Central memory CD4-positive, alpha-beta T cell (primary cell): Measurements from ENCODE around the gene CPT2.

ENCODE experiments used
- DNase-seq: peaks from one replicate; pipeline ENCODE4 v3.0.0; 2022

The CPT2 gene

DNA sequence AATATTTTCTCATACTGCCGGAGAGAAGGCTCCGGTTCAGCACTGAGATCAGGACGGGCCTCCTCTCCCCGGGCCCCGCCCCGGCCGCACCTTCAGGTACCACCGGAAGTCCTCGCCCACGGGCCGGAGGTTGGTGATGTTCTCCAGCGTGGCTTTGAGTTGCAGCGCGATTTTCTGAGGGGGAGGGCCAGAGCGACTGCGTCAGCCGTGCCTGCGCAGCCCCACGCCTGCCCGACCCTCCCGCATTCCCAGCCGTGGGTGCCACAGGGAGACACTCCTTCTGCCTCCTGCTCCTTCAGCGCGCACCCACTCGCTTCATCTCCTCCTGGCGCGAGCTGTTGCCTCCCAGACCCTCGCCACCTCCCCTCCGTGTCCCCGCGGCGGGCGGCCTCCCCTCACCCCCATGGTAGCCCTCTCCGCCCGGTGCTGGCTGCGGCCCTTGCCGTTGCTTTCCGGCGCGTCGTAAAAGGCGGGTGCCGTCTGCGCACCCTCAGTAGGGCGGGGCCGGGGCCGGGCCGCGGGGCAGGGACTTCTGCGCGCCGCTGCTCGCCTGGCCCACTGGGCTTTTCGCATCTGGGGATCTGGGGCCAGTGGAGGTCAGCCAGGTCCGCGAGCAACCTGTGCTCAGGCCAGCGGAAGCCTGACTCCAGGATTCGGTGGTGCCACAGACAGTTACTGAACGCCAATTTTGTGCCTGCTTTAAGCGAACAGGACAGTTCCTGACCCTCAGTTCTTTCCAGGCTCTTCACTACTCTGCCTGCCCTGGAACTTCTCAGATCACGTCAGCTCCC lies 23.7 kb downstream of the CPT2 start, which contains the start of gene CZIB:
Gene CZIB (minus strand): TSS at position 464 of the 791 bp plus-strand sequence. CDS start 59 bp downstream, at position 405.
- peak; percentile 90 for DNase-seq

DNA sequence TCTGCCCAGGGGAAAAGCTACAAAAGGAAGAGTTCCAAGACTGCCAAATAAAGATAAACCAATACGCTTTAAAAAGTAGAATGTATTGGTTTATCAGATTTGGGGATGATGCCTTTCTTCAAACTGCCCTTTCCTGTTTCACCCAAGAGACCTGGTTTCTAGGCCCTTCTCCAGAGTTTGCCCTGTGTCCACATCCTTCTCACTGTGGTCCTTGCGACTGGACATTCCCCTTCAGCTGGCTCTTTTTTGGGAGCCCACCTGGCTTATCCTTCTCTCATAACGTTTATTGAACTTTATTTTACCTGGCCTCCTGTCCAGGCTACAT lies 24.3 kb downstream of the CPT2 start:
- no peak for DNase-seq

DNA sequence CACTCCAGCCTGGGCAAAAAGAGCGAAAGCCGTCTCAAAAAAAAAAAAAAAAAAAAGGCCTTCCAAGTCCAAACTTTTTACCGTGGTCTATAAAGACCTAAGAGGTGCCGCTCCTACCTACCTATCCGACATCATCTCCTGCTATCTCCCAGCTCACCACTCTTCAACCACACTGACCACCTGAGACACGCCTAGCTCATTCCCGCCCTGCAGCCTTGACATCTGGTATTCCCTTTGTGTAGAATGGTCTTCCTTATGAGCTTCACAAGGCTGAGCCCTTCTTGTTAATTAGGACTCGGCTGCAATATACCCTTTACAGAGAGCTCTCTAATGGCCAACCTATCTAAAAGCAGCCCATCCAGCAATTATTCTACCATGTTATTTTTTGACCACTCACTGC lies 41.0 kb downstream of the CPT2 start:
- DNase-seq, result no peak

DNA sequence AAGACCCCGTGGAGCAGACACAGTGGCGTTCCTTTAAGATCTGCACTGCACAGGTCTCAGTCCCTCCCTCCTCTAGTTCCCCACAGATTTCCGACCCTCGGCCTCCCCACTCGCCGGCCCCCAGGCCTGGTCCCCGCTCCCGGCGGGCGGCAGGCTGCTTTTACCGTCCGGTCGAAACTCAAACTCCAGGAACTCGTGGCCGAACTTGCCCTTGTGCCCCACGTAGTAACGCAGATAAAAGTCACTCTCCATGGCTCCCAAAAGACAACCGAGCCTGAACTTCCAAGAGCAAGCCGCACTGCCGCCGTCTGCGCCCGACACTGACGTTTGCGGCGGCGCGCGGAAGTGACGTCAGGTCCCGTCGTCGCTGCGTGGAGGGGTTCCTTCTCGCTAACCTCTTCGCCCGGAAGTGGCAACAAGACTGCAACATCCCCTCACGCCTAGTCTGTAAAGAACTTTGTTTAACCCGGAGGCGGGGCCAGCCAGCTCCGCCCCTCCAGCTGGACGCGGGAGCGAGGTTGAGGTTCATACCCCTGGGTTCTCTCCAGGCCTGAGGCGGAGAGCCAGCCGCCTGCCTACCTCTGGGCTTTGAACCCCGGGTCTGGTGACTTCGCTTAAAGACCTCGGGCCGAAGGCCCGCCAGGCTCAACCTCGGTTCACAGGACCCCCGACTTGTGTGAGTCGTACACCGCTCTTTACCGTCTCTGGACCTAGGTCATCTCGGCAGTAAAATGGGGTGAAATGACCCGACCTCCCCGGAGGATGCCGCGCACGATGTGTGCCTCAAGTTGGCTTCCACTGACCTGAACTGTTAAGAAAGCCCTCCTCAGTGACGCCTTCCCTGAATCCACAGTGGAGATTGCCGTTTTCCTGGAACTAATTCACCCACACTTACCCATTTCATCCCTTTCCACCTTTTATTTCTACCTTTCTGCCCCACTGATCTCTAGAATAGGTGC lies 41.9 kb downstream of the CPT2 start, which contains the start of gene MAGOH:
Gene MAGOH (minus strand): TSS at position 322 of the 959 bp plus-strand sequence. CDS start 70 bp downstream, at position 252.
- peak; percentile 92 for DNase-seq

DNA sequence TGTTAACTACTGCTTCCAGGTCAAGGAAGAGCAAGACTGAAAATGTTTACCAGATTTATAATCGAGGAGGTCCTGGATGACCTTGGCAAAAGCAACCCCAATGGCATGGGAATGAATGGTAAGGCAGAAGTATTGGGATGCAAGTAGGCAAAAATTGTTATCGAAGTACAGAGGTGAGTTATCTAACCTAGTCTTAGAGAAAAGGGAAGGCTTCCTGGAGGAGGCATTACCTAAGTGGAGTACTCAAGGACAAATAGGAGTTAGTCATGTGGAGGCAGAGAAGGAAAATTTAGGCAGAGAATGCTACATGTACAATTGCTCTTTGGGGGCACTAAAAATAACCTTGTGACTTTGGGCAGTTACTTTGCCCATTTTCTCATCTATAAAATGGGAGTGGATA lies 45.2 kb downstream of the CPT2 start:
- DNase-seq, result no peak

DNA sequence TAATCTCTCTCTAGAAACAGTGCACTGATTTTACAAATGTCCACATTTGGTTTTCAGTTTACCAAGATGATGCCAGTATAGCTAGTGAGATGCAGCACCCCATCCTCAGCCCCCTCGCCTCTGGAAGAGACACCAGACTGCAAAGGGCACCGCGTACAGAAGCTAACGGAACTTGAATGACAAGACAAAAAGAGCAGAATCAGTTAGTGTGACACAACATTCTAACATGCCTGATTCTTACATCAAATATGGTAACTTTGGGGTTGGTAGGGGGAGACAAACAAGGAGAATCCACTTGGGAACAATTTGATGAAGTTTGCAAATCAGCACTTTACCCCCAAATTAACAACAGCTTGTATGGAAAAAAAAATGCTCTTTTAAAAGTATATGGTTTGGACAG lies 45.8 kb downstream of the CPT2 start:
- DNase-seq, result no peak

DNA sequence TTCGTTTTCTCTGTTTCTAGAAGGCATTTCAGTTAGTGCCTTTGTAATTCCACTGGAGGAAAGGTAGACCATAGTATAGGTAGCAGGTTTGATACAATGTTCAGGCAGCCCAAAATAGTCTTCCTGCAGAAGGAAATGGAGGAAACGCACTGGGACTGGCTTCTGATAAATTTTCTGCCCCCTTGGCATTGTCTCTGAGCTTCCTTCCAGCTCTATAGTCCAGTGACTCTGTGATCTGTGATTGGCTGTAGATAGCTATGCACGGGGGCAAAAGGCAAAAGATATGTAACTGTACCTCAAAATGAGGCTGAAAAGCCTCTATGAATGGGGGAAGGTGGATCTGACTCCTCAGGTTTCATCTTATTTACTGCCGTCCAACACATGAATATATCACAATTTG lies 47.5 kb downstream of the CPT2 start:
- DNase-seq, result no peak

DNA sequence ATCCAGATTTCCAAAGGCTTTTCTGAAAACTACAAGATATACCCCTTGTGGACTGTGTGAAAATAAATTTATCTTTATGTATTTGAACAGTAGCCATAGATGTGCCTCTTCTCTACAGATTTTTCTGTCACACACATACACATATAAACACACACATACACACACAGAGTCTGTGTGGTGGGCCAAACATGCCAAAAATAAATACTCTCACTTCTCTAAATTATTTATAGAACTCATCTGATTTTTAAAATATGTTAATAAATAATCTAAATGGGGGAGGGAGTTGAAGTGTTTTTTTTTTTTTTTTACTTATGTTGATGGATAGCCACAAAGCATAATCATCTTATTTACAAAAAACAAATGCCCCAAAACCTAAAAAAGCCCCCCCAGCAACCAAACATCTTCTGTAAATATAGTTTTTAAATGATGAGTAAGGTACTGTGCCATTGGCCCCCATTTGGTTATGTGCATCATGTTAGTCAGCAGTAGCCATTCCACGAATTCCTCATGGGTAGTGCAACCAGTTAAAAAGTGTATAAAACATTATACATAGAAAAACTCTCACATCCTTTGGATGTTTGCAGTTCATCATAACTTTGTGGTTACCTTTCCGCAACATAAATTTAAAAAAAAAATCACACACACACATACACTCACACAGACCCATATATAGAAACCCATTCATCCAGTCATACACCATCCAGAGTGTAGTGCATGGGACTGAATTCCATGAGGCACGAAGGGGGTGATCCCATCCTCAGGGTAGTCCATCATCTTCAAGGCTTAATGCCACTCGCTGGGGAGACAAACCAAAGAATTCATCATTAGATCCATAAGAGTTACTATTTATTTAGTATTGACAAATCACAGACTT lies 49.9 kb downstream of the CPT2 start:
- DNase-seq, result no peak

DNA sequence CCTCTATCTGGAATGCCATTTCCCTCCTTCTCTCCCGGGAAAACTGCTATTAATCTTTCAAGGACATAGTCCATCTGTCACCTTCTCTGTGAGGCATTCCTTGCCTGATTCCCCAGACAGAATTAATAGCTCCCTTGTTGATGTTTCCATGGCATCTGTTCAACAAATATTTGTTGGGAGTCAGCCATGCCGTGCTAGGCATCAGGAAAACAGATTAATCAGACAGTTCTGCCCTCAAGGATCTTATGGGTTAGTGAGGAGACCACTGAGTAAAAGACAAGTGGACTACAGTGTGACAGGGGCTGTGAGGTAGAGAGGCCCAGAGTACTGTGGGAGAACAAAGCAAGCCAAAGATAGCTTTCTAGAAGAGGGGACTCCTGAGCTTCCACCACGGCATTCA lies 53.1 kb downstream of the CPT2 start:
- no peak for DNase-seq

DNA sequence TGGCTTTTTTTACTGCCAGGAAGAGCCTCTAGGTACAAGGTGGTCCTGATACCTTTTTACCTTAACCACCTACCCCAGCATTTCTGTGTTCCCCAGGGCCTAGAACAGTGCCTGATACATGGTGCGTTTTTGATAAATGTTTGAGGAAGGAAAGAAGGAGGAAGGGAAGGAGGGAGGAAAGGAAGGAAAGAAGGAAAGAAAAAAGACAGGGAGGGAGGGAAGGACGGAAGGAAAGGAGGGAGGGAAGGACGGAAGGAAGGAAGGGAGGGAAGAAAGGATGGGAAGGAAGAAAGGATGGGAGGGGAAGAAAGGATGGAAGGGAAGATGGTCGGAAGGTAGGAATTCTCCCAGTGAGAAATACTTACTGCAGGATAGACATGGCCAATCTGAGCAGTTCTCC lies 53.7 kb downstream of the CPT2 start:
- no peak for DNase-seq

DNA sequence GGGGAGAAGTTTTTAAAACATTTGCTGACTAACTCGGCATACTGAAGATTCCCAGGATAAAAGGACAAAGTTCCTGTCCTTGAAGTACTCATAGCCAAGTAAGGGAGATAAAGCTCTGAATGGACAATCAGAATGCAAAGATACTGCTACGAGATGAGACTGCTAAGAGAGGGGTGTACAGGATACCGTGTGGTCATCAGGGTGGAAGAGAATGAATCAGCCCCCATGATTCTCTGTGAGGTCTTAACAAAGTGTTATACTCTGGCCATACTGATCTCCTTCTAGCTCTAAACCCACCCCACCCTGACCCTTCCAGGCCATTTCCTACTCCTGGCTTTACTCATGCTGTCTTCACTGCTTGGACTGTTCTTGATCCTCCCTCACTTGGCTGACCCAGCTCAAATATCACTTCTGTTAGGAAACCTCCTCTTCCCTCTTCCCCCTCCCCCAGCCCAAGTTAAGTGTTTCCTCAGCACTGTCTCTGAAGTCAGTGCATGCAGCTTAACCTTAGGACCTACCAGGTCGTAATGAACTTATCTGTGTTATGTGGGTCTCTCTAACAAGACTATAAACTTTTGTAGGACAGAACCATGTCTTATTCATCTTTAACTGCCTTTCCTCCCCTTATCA lies 57.5 kb downstream of the CPT2 start:
- no peak for DNase-seq

DNA sequence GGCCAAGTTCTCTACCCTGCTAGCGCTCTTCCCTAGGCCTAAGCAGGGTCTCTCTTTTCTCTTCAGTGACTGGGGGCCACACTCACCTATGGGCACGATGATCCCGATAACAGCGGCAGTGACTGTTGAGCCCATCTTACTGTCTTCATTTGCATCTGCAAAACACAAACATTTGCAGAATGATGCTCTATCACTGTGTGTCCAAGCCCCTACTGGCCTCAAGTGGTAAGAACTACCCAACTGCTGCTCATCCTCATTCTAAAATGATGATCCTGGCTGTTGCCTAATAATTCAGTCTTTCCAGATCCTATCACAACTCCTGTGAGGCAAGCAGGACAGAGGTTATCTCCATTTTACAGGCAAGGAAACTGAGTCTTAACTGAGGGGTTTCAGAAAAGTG lies 58.4 kb downstream of the CPT2 start:
- no peak for DNase-seq

DNA sequence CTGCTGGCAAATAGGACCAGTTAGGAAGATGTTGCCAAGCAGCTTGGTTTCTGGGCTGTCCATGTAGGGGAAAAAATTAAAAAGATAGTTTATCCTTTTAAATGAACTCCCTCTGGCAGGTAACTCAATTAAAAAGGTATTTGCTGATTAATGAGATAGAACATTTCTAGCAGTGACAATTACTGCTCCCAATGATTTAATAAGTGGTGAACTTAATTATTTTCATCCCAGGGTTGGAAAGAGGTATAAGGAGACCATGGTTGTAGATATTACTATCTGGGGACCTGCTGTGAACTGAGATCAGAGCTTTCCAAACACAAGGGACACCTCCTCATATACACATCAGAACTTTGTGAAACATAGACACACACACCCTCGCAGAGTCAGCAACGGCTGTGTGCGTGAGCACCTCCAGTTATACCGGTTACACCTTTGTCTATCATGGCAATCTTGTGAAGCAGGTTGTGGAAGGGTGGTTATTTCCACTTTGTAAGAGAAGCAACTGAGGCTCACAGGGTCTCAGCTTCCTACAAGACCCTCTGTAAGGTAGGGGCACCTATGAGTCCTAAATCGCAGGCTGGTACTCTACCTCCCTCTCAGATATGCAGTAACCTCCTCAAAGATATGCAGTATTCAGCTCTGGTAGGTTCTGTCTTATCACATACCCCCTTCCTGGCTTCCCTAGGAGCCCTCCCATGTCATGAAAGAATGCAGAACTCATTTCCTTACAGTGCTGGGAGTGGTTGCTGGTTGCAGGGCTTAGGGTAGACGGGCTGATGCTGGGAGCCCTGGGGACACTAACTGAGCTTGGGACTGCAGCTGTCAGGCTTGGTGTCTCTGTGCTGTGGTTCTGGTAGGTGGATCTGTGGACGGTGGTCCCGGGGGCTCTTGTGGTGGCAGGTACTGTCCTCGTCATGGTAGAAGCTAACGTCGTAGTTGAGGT lies 60.2 kb downstream of the CPT2 start:
- no peak for DNase-seq

DNA sequence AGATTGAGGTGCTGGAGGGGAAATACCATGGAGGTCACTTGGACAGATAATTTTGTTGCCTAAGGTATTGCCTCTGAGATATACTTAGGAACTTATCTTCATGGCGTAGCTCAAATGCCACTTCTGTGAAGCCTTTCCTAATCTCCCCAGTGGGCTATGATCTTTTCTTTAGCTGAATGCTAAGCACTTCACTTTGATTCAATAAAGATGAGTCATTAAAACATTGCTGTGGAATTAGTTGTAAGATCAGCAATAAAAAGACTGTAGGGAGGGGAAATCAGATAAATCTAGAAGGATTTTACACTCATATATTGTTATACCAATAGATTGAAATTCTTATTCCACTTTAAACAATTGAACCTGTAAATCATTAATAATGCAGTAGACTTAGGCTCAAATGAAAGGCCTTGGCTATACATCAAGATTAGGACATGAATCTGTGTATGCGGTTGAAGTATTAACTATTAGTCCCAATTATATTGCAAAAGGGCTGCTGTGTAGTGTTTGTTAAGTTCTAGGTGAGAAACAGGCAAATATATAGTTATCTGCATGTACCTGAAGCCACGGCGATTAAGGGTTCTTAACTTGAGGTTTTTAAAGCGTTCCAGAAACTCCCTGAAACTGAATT lies 60.9 kb downstream of the CPT2 start:
- DNase-seq, result no peak

DNA sequence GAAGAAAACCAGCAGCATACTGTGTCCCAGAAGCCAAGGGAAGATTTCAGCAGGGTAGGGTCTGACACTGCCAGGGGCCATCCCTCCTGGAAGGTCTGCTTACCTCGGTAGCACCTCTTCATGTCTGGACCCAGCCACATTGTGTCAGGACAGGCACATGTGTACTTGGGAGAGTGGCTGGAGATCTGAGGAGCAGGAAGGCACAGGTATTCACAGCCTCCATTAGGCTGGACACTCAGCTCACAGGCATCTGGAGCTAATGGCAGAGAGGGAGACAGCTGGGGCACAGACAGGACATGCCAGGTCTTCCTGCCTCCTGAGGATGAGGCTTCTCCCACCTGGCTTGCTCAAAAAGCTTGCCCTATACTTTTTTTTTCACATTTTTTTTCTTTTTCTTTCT lies 61.6 kb downstream of the CPT2 start:
- DNase-seq, result no peak

DNA sequence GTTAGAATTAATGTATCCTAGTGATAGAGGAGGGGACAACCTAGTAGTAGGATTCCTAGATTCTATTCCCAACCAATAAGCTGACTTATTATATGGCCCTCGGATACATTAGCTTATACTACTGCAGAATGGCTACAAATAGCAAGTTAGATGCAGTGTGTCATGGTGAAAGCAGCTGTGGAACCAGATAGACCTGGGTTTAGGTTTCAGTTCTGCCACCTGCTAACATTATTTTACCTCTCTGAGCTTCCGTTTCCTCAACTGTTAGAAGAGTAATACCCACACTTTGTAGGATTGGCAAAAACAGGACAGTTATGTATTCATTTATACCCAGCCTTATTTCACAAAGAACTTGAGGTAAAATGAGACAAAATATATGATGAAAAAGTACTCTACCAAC lies 63.3 kb downstream of the CPT2 start:
- DNase-seq, result no peak

DNA sequence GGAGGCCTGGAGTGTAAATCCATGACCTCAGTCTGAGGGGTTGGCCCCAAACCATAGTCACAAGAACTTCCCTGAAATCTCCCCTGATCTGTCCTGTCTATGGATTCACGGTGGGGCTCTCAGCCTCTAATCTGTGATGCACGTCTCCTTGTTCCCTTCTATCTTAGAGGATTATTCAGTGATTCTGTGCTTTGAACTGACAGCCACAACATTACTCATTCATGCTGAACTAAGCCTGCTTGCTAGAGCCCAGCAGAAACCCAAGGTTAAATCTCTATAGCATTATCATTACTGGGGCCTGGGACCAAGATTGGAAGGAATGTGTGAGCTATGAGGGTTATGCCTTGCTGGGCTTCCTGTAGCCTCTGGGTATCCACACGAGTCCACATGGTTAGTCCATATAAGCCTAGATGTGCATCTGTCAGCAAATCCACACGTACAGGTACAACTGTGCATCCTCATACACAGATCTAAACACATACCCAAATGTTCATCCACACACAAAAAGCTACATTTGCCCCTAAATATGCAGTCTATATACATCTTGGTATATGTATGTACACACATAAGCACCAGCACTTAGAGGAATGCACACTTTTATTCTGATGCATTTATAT lies 64.1 kb downstream of the CPT2 start:
- DNase-seq, result no peak

DNA sequence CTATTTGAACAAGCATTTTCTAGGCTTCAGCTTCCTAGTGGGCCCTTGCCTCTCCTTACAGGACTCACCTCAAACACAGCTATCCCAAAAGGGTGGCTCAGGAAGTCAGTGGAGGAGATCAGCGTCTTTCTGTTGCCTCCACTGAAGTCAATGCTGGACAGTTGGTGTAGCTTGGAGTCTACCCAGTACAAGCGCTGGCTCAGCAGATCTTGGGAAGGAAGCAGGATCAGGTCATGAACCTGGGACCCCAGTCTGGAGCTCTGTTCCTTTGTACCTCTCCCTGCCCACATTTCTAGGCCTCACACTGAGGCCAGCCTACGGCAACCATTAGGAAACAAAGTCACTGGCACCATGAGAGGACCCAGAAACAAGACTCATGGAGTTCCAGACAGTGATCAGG lies 65.4 kb downstream of the CPT2 start:
- no peak for DNase-seq
